Measurements from ENCODE around the gene SOX1. TPM values are rescaled to one million over a fixed set of nuclear protein-coding genes. Genes with fewer than 3 reads are reported as not detected.

SOX1 gene
- total and polyA plus RNA-seq, 2 donors (not counting 3 experiments of a cell fraction or from before 2014, with no cell fraction given) = not detected

- Histone ChIP-seq H3K9ac (replicated peaks; ENCODE audit: extremely low read depth, insufficient read depth, low read length) (no peak overlapping the region), H3K79me2 (ENCODE audit: control insufficient read depth, insufficient read depth, low read length) (no peaks in the 10 kb centered on the region), H2AFZ (ENCODE audit: low read depth, low read length) (no peak overlapping the region), H4K20me1 (replicated peaks; ENCODE audit: control insufficient read depth, extremely low read depth, insufficient read depth, low read length) (peaks cover 3% of the 10 kb centered on the region), H3K4me3 (replicated peaks in 1 of 3; ENCODE audit: insufficient read depth in 1 of 3, low read depth in 1 of 3, low read length in 3 of 3) (no peak overlapping the region), H3K9me3 (replicated peaks; ENCODE audit: control insufficient read depth, insufficient read depth, low read length) (no peaks in the 10 kb centered on the region), H3K4me2 (ENCODE audit: insufficient read depth, low read length) (no peak overlapping the region), H3K36me3 (ENCODE audit: control insufficient read depth in 2 of 2, extremely low read depth in 1 of 2, insufficient read depth in 2 of 2, low read length in 2 of 2) (no peaks in the 10 kb centered on the region), H3K27me3 (ENCODE audit: control insufficient read depth in 2 of 2, insufficient read depth in 2 of 2, low read length in 2 of 2) (peaks cover 54 to 69% of the 10 kb centered on the region in 2 experiments), H3K27ac (ENCODE audit: insufficient read depth, low read depth, low read length) (no peak overlapping the region), H3K4me1 (ENCODE audit: control insufficient read depth, extremely low read depth, insufficient read depth, low read length) (no peaks in the 10 kb centered on the region), H3K9me1 (replicated peaks; ENCODE audit: control insufficient read depth, extremely low read depth, insufficient read depth, low read length) (no peaks in the 10 kb centered on the region)
- dilution Hi-C loops (cut with MboI; ENCODE audit: extremely low pct_ligation_motif_present, low sequenced_read_pairs) = no loop called here
- no TSS peak for BruUV-seq (replicated peaks)
- no peak for TF ChIP-seq FOS (IDR thresholded peaks at IDR 0.05; ENCODE audit: borderline replicate concordance, insufficient read depth, low read length)
- peak; percentile 49 for TF ChIP-seq EZH2 (IDR thresholded peaks at IDR 0.05; ENCODE audit: borderline replicate concordance, low read depth, low read length, severe bottlenecking)
- CTCF ChIA-PET = interaction anchor here (0.6 to 1.3 kb wide), 2 partner anchors 12 to 339 kb away, joined by 4 to 5 read pairs; no protein-coding TSS in a partner anchor
- intact Hi-C loops (cut with micrococcal nuclease) = no loop called here
- POLR2A ChIA-PET = no interaction called here
- DNase-seq (ENCODE audit: low read depth, low spot score) (no peak), FAIRE-seq (no peak)
Observed at GRCh38 chr13:112074139-112074865, 7.4 kb downstream of the SOX1 start.

GRCh38 chr13:112077729-112078128 is 10.8 kb downstream of the SOX1 start:
- DNase-seq (ENCODE audit: low read depth, low spot score) (no peak), FAIRE-seq (no peak)
- dilution Hi-C loops (cut with MboI; ENCODE audit: extremely low pct_ligation_motif_present, low sequenced_read_pairs) = no loop called here
- Histone ChIP-seq H3K27me3 (ENCODE audit: control insufficient read depth in 2 of 2, insufficient read depth in 2 of 2, low read length in 2 of 2) (peaks cover 29 to 36% of the 10 kb centered on the region in 2 experiments), H3K4me3 (replicated peaks in 1 of 3; ENCODE audit: insufficient read depth in 1 of 3, low read depth in 1 of 3, low read length in 3 of 3) (no peak overlapping the region), H3K9me1 (replicated peaks; ENCODE audit: control insufficient read depth, extremely low read depth, insufficient read depth, low read length) (no peaks in the 10 kb centered on the region), H3K79me2 (ENCODE audit: control insufficient read depth, insufficient read depth, low read length) (no peaks in the 10 kb centered on the region), H4K20me1 (replicated peaks; ENCODE audit: control insufficient read depth, extremely low read depth, insufficient read depth, low read length) (no peaks in the 10 kb centered on the region), H3K36me3 (ENCODE audit: control insufficient read depth in 2 of 2, extremely low read depth in 1 of 2, insufficient read depth in 2 of 2, low read length in 2 of 2) (no peaks in the 10 kb centered on the region), H3K9ac (replicated peaks; ENCODE audit: extremely low read depth, insufficient read depth, low read length) (no peak overlapping the region), H2AFZ (ENCODE audit: low read depth, low read length) (no peak overlapping the region), H3K9me3 (replicated peaks; ENCODE audit: control insufficient read depth, insufficient read depth, low read length) (no peaks in the 10 kb centered on the region), H3K27ac (ENCODE audit: insufficient read depth, low read depth, low read length) (no peak overlapping the region), H3K4me2 (ENCODE audit: insufficient read depth, low read length) (no peak overlapping the region), H3K4me1 (ENCODE audit: control insufficient read depth, extremely low read depth, insufficient read depth, low read length) (no peaks in the 10 kb centered on the region)
- intact Hi-C loops (cut with micrococcal nuclease) = no loop called here
- POLR2A ChIA-PET = no interaction called here
- TF ChIP-seq CTCF (IDR thresholded peaks at IDR 0.05; ENCODE audit: extremely low read depth in 1 of 2, insufficient read depth in 1 of 2, low read depth in 1 of 2, low read length in 2 of 2) = no peak
- TF ChIP-seq GATA2 (IDR thresholded peaks at IDR 0.05; ENCODE audit: insufficient read depth, insufficient read length, low read depth, low read length) = no peak
- TF ChIP-seq JUN (IDR thresholded peaks at IDR 0.05; ENCODE audit: borderline replicate concordance, insufficient read depth, insufficient read length, low read depth) = no peak
- TF ChIP-seq POLR2AphosphoS5 (IDR thresholded peaks at IDR 0.05; ENCODE audit: insufficient read depth, low read depth, low read length) = no peak
- no peak for TF ChIP-seq MYC (IDR thresholded peaks at IDR 0.05; ENCODE audit: low read depth, low read length)
- no peak for TF ChIP-seq MAX (IDR thresholded peaks at IDR 0.05; ENCODE audit: insufficient read depth, insufficient read length)
- TF ChIP-seq EZH2 (IDR thresholded peaks at IDR 0.05; ENCODE audit: borderline replicate concordance, low read depth, low read length, severe bottlenecking) = no peak
- TF ChIP-seq FOS (IDR thresholded peaks at IDR 0.05; ENCODE audit: borderline replicate concordance, insufficient read depth, low read length) = no peak
- TF ChIP-seq POLR2A (IDR thresholded peaks at IDR 0.05; ENCODE audit: low read depth, low read length) = no peak
- CTCF ChIA-PET = no interaction called here
- BruUV-seq (replicated peaks) = no TSS peak
